Stomach (tissue), 9 donors: ENCODE measurements around the gene TYW5. TPM values are rescaled to one million over a fixed set of nuclear protein-coding genes. Genes with fewer than 3 reads are reported as not detected.

Source experiments
- DNase-seq, 2 donors: peaks; one replicate each; pipeline versions ENCODE4 v3.0.0 to v3.0.0-alpha.2; 2013 to 2019
- H3K27ac ChIP-seq, 5 donors: fragments of 200-600 bp in 4 of 5; sonication (generic) in 4 of 5; one replicate each; pipeline ENCODE4 v1.5.1; 2013 to 2019; ENCODE audit warnings: mild to moderate bottlenecking in 1 of 5, moderate library complexity in 1 of 5
- H3K27me3 ChIP-seq, 3 donors: fragments of 200-600 bp; sonication (generic); one replicate each; pipeline ENCODE4 v1.5.1; 2017 to 2019; ENCODE audit warnings: mixed run types in 1 of 3
- H3K36me3 ChIP-seq, 4 donors: fragments of 200-600 bp; sonication (generic); 1 replicate in 3 of 4; 2 replicates in 1 of 4; pipeline ENCODE4 v1.5.1; 2016 to 2019
- H3K4me1 ChIP-seq, 4 donors: fragments of 200-600 bp; sonication (generic); one replicate each; pipeline ENCODE4 v1.5.1; 2016 to 2019
- H3K4me3 ChIP-seq, 4 donors: fragments of 200-600 bp; sonication (generic) in 3 of 4; one replicate each; pipeline ENCODE4 v1.5.1; 2016 to 2019; ENCODE audit warnings: mild to moderate bottlenecking in 1 of 4
- H3K9me3 ChIP-seq, 4 donors: fragments of 200-600 bp; sonication (generic); one replicate each; pipeline ENCODE4 v1.5.1; 2016 to 2019
- EP300 ChIP-seq: sonication (generic); formaldehyde crosslinking; IDR thresholded peaks from one replicate; pipeline ENCODE4 v1.6.1; 2017; ENCODE audit warnings: antibody characterized with exemption
- POLR2A ChIP-seq, 4 donors: fragments of 450-650 bp; IDR thresholded peaks; one replicate each; pipeline ENCODE4 v1.6.1; 2016; ENCODE audit warnings: antibody characterized with exemption in 4 of 4, control low read depth in 2 of 4, mild to moderate bottlenecking in 1 of 4, moderate library complexity in 1 of 4
- POLR2AphosphoS5 ChIP-seq, 3 donors: sonication (generic); formaldehyde crosslinking; IDR thresholded peaks; one replicate each; pipeline ENCODE4 v1.6.1; 2016; ENCODE audit warnings: antibody characterized with exemption in 3 of 3
- WGBS, 5 donors: extraction: QIAGEN DNeasy Blood & Tissue Kit in 3 of 5; methylation state at CpG; one replicate each; pipeline versions ENCODE4 v1.1.5 to v1.1.7; 2013 to 2018; 5-methylcytosine and 5-hydroxymethylcytosine counted together
- intact Hi-C: fragments of 100-400 bp; cut with DNase I; formaldehyde crosslinking; loops from one replicate; pipeline ENCODE4 v1.15.1; 2023; ENCODE audit warnings: low total_unique reads
- polyA plus RNA-seq, 3 donors: library from polyadenylated mRNA; stranded (reverse); fragments of 200-250 nt; gene quantifications; one replicate each; pipeline ENCODE4 v1.2.3, GENCODE V29; 2013
- total RNA-seq, 5 donors: library from RNA; depleted of rRNA; stranded (reverse); fragments of >200 nt; gene quantifications; one replicate each; pipeline versions ENCODE4 v1.1.0 to v1.2.3, GENCODE V29; 2014 to 2016
- TF ChIP-seq, protein P1 (sequence below), 7 experiments: fragments of 450-650 bp in 4 of 7; fragments of 200-600 bp in 3 of 7; sonication (generic) in 3 of 7; IDR thresholded peaks; one replicate each; pipeline ENCODE4 v1.5.1; 2016 to 2019; ENCODE audit warnings: antibody characterized with exemption in 7 of 7, control low read depth in 2 of 7, mild to moderate bottlenecking in 1 of 7
- donor health status: healthy with polysubstance abuse.
- donor health status: Bipolar disorder and iron deficiency.
- donor health status: healthy.

Gene TYW5
- total and polyA plus RNA-seq, 8 donors = 1.2 to 25.3 (median 3.8) TPM

DNA sequence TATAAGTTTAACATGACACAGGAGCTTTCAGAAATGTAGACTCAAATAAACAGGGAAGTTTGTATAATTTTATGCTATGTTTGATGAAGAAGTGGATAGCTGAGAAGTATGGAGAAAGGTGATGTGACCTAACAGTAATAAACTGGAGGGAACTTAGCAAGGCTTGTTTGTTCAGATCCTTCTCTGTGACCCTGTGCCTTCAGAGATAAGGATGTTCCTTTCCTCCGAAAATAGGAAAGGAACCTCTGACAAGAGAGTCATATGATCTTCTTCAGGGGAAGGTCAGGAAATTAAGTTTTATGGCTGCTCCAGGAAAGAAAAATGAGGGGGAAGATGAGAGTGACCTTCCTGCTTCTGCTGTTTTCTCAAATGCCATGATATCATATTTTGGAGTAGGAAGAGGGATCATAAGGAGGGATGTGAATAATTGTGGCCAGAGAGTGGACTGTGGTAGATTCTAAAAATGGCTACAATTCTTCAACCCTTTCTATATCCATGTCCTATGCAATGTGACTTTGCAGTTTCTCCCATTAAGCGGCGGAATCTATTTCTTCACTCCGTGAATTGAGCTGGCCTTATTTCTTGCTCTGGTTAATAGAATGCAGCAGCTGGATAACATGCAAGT is 52.7 kb downstream of the TYW5 start:
- no peak overlapping the region for H3K27ac ChIP-seq
- intact Hi-C loops = no loop called here
- no peaks in the 10 kb centered on the region for H3K9me3 ChIP-seq
- DNase-seq = no peak
- H3K4me1 ChIP-seq = no peaks in the 10 kb centered on the region
- H3K4me3 ChIP-seq = no peak overlapping the region
- WGBS, 5 donors = 87 to 93% (median 90%) methylated on average over 4 of the region's 4 CpGs
- no peak for TF ChIP-seq POLR2A (IDR thresholded peaks at IDR 0.05)
- TF ChIP-seq, protein P1, sequence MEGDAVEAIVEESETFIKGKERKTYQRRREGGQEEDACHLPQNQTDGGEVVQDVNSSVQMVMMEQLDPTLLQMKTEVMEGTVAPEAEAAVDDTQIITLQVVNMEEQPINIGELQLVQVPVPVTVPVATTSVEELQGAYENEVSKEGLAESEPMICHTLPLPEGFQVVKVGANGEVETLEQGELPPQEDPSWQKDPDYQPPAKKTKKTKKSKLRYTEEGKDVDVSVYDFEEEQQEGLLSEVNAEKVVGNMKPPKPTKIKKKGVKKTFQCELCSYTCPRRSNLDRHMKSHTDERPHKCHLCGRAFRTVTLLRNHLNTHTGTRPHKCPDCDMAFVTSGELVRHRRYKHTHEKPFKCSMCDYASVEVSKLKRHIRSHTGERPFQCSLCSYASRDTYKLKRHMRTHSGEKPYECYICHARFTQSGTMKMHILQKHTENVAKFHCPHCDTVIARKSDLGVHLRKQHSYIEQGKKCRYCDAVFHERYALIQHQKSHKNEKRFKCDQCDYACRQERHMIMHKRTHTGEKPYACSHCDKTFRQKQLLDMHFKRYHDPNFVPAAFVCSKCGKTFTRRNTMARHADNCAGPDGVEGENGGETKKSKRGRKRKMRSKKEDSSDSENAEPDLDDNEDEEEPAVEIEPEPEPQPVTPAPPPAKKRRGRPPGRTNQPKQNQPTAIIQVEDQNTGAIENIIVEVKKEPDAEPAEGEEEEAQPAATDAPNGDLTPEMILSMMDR (IDR thresholded peaks at IDR 0.05) = no peak
- no peak for TF ChIP-seq POLR2AphosphoS5 (IDR thresholded peaks at IDR 0.05)
- H3K36me3 ChIP-seq = no peaks in the 10 kb centered on the region
- H3K27me3 ChIP-seq = no peaks in the 10 kb centered on the region

DNA sequence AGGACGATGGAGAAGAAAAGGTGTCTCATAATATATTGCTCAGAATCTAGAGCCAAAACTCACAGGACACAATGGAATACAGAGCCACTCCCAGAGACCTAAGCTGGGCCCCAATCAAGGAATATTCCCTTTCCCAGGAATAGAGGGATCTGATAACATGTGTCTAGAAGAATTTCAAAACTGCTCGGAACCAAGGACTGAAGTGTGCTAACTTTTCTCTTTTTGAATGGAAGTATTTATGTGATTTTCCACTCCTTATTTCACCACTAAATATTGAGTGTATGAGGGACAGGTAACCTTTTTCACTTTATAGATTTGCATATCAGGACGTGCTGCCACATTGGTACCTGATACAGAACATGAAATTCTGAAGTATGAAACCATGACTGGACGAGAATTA is 53.3 kb downstream of the TYW5 start:
- H3K9me3 ChIP-seq = no peaks in the 10 kb centered on the region
- no peaks in the 10 kb centered on the region for H3K4me1 ChIP-seq
- WGBS, 5 donors = 84 to 90% (median 86%) methylated on average over 4 of the region's 4 CpGs
- no peak for DNase-seq
- intact Hi-C loops = no loop called here
- no peaks in the 10 kb centered on the region for H3K27me3 ChIP-seq
- TF ChIP-seq POLR2AphosphoS5 (IDR thresholded peaks at IDR 0.05) = no peak
- TF ChIP-seq, protein P1 (IDR thresholded peaks at IDR 0.05) = no peak
- TF ChIP-seq EP300 = no peak
- TF ChIP-seq POLR2A (IDR thresholded peaks at IDR 0.05) = no peak
- H3K36me3 ChIP-seq = no peaks in the 10 kb centered on the region
- no peak overlapping the region for H3K27ac ChIP-seq
- no peak overlapping the region for H3K4me3 ChIP-seq

DNA sequence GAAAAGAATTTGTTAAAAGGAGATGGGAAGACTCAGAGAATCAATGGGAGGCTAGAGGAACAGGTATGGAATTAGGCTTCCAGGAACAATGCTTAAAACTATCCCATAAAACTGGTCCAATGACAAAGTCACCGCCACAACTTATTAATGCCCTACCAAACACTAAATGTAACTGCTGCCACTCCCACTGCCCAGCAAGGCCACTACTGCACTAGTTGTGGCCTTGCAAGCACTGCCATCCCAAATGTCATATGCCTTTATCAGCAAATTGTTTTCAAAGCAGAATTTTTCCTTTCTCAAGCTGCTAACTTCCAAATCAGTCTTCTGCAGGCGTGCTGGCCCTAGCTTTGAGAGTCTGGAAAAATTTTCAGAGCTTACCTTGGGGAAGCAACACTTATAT is 58.7 kb downstream of the TYW5 start:
- TF ChIP-seq, protein P1 (IDR thresholded peaks at IDR 0.05) = no peak
- intact Hi-C loops = no loop called here
- WGBS, 5 donors = 75 to 85% (median 81%) methylated on average over 2 of the region's 2 CpGs

DNA sequence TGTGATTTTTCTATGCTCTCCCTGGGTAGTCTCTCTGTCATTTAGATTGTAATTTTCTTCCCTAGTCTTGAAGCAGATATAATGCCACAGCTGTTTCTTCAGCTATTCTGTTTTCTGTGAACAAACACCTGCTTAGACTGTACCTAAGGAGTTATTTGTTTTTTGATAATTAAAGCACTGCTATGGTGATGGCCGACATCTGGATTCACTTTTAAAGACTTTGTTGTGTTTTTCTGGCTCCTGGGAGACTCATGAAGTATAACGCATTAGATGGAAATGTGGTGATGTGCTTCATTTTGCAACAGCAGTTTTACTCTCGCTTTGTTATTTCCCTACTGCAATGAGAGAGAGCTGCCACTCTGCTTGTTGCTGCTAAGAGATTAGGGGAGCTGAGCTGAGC is 59.9 kb downstream of the TYW5 start:
- WGBS, 5 donors = 58 to 73% (median 64%) methylated on average over 3 of the region's 3 CpGs
- no peak overlapping the region for H3K27ac ChIP-seq
- no peaks in the 10 kb centered on the region for H3K36me3 ChIP-seq
- H3K4me1 ChIP-seq = no peaks in the 10 kb centered on the region
- no peak for DNase-seq
- H3K9me3 ChIP-seq = no peaks in the 10 kb centered on the region
- TF ChIP-seq, protein P1 (IDR thresholded peaks at IDR 0.05) = no peak
- TF ChIP-seq POLR2AphosphoS5 (IDR thresholded peaks at IDR 0.05) (no peak), POLR2A (IDR thresholded peaks at IDR 0.05) (no peak)
- intact Hi-C loops = no loop called here
- no peak overlapping the region for H3K4me3 ChIP-seq
- H3K27me3 ChIP-seq = no peaks in the 10 kb centered on the region

More for the DNA sequence above, 58.7 kb downstream of the TYW5 start:
- Histone ChIP-seq H3K27me3 (no peaks in the 10 kb centered on the region), H3K4me3 (no peak overlapping the region), H3K27ac (no peak overlapping the region), H3K4me1 (no peaks in the 10 kb centered on the region), H3K9me3 (no peaks in the 10 kb centered on the region), H3K36me3 (no peaks in the 10 kb centered on the region)
- no peak for DNase-seq
